PFSK-1 (cell line): ENCODE measurements around the gene IFI27L1.

ENCODE experiments used
- FOXP2 ChIP-seq: optimal IDR thresholded peaks from 2 replicates; pipeline ENCODE3; 2011; ENCODE audit warnings: borderline replicate concordance, control low read depth, inconsistent platforms; ENCODE audit not compliant: insufficient read depth; ENCODE audit errors: extremely low read length, extremely low read depth
- POLR2AphosphoS5 ChIP-seq: IDR thresholded peaks from 2 replicates; pipeline ENCODE4 v1.6.1; 2012; ENCODE audit warnings: low read depth, mild to moderate bottlenecking, control low read depth, low read length, moderate library complexity
- REST ChIP-seq, 2 experiments: IDR thresholded peaks; 2 replicates each; pipeline versions ENCODE4 v1.6.1 to v1.8.0; 2011 to 2012; ENCODE audit warnings: low read depth in 2 of 2, low read length in 2 of 2, control low read depth in 1 of 2, inconsistent platforms in 1 of 2, mild to moderate bottlenecking in 1 of 2, moderate library complexity in 1 of 2; ENCODE audit not compliant: insufficient read depth in 1 of 2
- SIN3A ChIP-seq: IDR thresholded peaks from 2 replicates; pipeline ENCODE4 v1.6.1; 2012; ENCODE audit warnings: mild to moderate bottlenecking, low read length, moderate library complexity, borderline replicate concordance; ENCODE audit not compliant: insufficient read depth
- TAF1 ChIP-seq: IDR thresholded peaks from 2 replicates; pipeline ENCODE4 v1.6.1; 2012; ENCODE audit warnings: low read length, control low read depth, borderline replicate concordance; ENCODE audit not compliant: insufficient read depth

Gene IFI27L1

GRCh38 chr14:94100847-94101246 lies 19.7 kb downstream of the IFI27L1 start:
- TF ChIP-seq REST (IDR thresholded peaks at IDR 0.05; ENCODE audit: insufficient read depth in 1 of 2, low read depth in 2 of 2, low read length in 2 of 2) = no peak
- TF ChIP-seq SIN3A = no peak
- TF ChIP-seq FOXP2 = no peak
- TF ChIP-seq TAF1 = no peak
- no peak for TF ChIP-seq POLR2AphosphoS5

- no peak for TF ChIP-seq REST (IDR thresholded peaks at IDR 0.05; ENCODE audit: insufficient read depth in 1 of 2, low read depth in 2 of 2, low read length in 2 of 2)
Observed at GRCh38 chr14:94101748-94102147, 20.6 kb downstream of the IFI27L1 start.

GRCh38 chr14:94102768-94103482 lies 21.8 kb downstream of the IFI27L1 start:
- TF ChIP-seq POLR2AphosphoS5 (no peak), SIN3A (no peak), TAF1 (no peak), FOXP2 (no peak), REST (IDR thresholded peaks at IDR 0.05; ENCODE audit: insufficient read depth in 1 of 2, low read depth in 2 of 2, low read length in 2 of 2) (no peak)

GRCh38 chr14:94103554-94104150 lies 22.5 kb downstream of the IFI27L1 start:
- no peak for TF ChIP-seq POLR2AphosphoS5
- no peak for TF ChIP-seq SIN3A
- TF ChIP-seq REST (IDR thresholded peaks at IDR 0.05; ENCODE audit: insufficient read depth in 1 of 2, low read depth in 2 of 2, low read length in 2 of 2) = no peak
- TF ChIP-seq TAF1 = no peak
- no peak for TF ChIP-seq FOXP2

GRCh38 chr14:94104731-94105130 lies 23.6 kb downstream of the IFI27L1 start:
- TF ChIP-seq REST (IDR thresholded peaks at IDR 0.05; ENCODE audit: insufficient read depth in 1 of 2, low read depth in 2 of 2, low read length in 2 of 2) = no peak
- no peak for TF ChIP-seq POLR2AphosphoS5
- TF ChIP-seq FOXP2 = no peak
- TF ChIP-seq SIN3A = no peak
- no peak for TF ChIP-seq TAF1
